Endothelial cell (in vitro differentiated cells): ENCODE data around the gene ADAMTS20. TPM values are rescaled to one million over a fixed set of nuclear protein-coding genes. Genes with fewer than 3 reads are reported as not detected.

ENCODE experiments used
- DNase-seq: peaks from one replicate; pipeline ENCODE4 v3.0.0; 2021; ENCODE audit warnings: low spot score
- H3K27ac Mint-ChIP-seq: one replicate; pipeline ENCODE4 v1.8.0; 2021; ENCODE audit warnings: mixed read lengths, inconsistent platforms; ENCODE audit not compliant: unreplicated experiment
- H3K27me3 Mint-ChIP-seq: one replicate; pipeline ENCODE4 v1.8.0; 2021; ENCODE audit warnings: mild to moderate bottlenecking, moderate library complexity, mixed read lengths, inconsistent platforms; ENCODE audit not compliant: unreplicated experiment
- H3K36me3 Mint-ChIP-seq: one replicate; pipeline ENCODE4 v1.8.0; 2021; ENCODE audit warnings: mild to moderate bottlenecking, low read depth, mixed read lengths, inconsistent platforms; ENCODE audit not compliant: unreplicated experiment
- H3K4me1 Mint-ChIP-seq: one replicate; pipeline ENCODE4 v1.8.0; 2021; ENCODE audit warnings: mild to moderate bottlenecking, mixed read lengths, inconsistent platforms; ENCODE audit not compliant: unreplicated experiment
- H3K4me3 Mint-ChIP-seq: one replicate; pipeline ENCODE4 v1.8.0; 2021; ENCODE audit warnings: mild to moderate bottlenecking, mixed read lengths, inconsistent platforms; ENCODE audit not compliant: unreplicated experiment
- H3K9me3 Mint-ChIP-seq: one replicate; pipeline ENCODE4 v1.8.0; 2021; ENCODE audit warnings: mixed read lengths, inconsistent platforms; ENCODE audit not compliant: unreplicated experiment
- CTCF ChIP-seq: fragments of 200-600 bp; sonication (generic); IDR thresholded peaks from one replicate; pipeline ENCODE4 v1.5.0; 2021; ENCODE audit warnings: antibody characterized with exemption; ENCODE audit not compliant: unreplicated experiment
- total RNA-seq: library from RNA; stranded (reverse); fragmentation: NEBNext Ultra II Directional; extraction: Animal tissue kit (Norgen Biotek cat#: 25700); gene quantifications from one replicate; pipeline ENCODE4 v1.2.1, GENCODE V29; 2021; ENCODE audit not compliant: unreplicated experiment

ADAMTS20 gene
- total RNA-seq, 1 donor from 2014 or later: 0.15 TPM

- H3K4me3 Mint-ChIP-seq: no peak overlapping the region
- no peaks in the 10 kb centered on the region for H3K9me3 Mint-ChIP-seq
Measured at GRCh38 chr12:43434614-43435013, 117.4 kb downstream of the ADAMTS20 start.

GRCh38 chr12:43428088-43428600, 123.9 kb downstream of the ADAMTS20 start:
- Mint-ChIP-seq H3K4me1 (no peaks in the 10 kb centered on the region), H3K4me3 (no peak overlapping the region), H3K9me3 (no peaks in the 10 kb centered on the region), H3K36me3 (no peaks in the 10 kb centered on the region), H3K27me3 (no peaks in the 10 kb centered on the region), H3K27ac (no peak overlapping the region)
- no peak for TF ChIP-seq CTCF
- DNase-seq: no peak

More at GRCh38 chr12:43434614-43435013, 117.4 kb downstream of the ADAMTS20 start:
- TF ChIP-seq CTCF: no peak
- Mint-ChIP-seq H3K27ac (peak overlapping the region; percentile 70), H3K4me1 (peaks cover 9% of the 10 kb centered on the region), H3K27me3 (no peaks in the 10 kb centered on the region), H3K36me3 (no peaks in the 10 kb centered on the region)
- DNase-seq: no peak

- no peak for TF ChIP-seq CTCF
- Mint-ChIP-seq H3K4me1 (no peaks in the 10 kb centered on the region), H3K36me3 (no peaks in the 10 kb centered on the region), H3K9me3 (no peaks in the 10 kb centered on the region), H3K4me3 (no peak overlapping the region), H3K27me3 (no peaks in the 10 kb centered on the region), H3K27ac (no peak overlapping the region)
- no peak for DNase-seq
Measured at GRCh38 chr12:43425361-43425760, 126.6 kb downstream of the ADAMTS20 start.

- no peaks in the 10 kb centered on the region for H3K36me3 Mint-ChIP-seq
- no peaks in the 10 kb centered on the region for H3K9me3 Mint-ChIP-seq
- DNase-seq: no peak
- H3K27ac Mint-ChIP-seq: no peak overlapping the region
- H3K4me3 Mint-ChIP-seq: no peak overlapping the region
- H3K4me1 Mint-ChIP-seq: no peaks in the 10 kb centered on the region
- H3K27me3 Mint-ChIP-seq: no peaks in the 10 kb centered on the region
- no peak for TF ChIP-seq CTCF
Measured at GRCh38 chr12:43416981-43417380, 135.0 kb downstream of the ADAMTS20 start.

- TF ChIP-seq CTCF: no peak
- Mint-ChIP-seq H3K27ac (no peak overlapping the region), H3K9me3 (no peaks in the 10 kb centered on the region), H3K4me3 (no peak overlapping the region), H3K4me1 (no peaks in the 10 kb centered on the region), H3K27me3 (no peaks in the 10 kb centered on the region), H3K36me3 (no peaks in the 10 kb centered on the region)
- DNase-seq: no peak
Measured at GRCh38 chr12:43407816-43408645, 144.0 kb downstream of the ADAMTS20 start.
